A549 treated with GW870086 at 1 μM for 4 hours (cell line): ENCODE measurements around the gene MRO. TPM values are rescaled to one million over a fixed set of nuclear protein-coding genes. Genes with fewer than 3 reads are reported as not detected.

Experiments
- total RNA-seq: library from RNA; stranded (reverse); fragments of 200-300 nt; extraction: Qiagen RNA extraction; gene quantifications from 5 replicates; pipeline ENCODE4 v1.2.3, GENCODE V29; 2022; ENCODE audit warnings: low read depth

The MRO gene
- total RNA-seq = 0.08 to 0.47 TPM (median 0.26 TPM) in 4 of 5 replicates, not detected in the other

GRCh38 chr18:50819728-50820378 lies at the start of gene MRO:
Gene MRO, minus strand, starts transcription at chr18:50820016. Its CDS starts 10,616 bp downstream, at chr18:50809400.

Other genes starting within 250 kb of the MRO start
- gene ME2, start 59.1 kb upstream of the MRO start, total RNA-seq = 33.1 to 38.7 TPM (median 35.9 TPM) in 5 replicates
- 4.4 to 4.8 TPM (median 4.7 TPM) in 5 replicates for gene ELAC1, start 148.0 kb upstream of the MRO start, total RNA-seq
- 43.8 to 57.5 TPM (median 52.7 TPM) in 5 replicates for gene SMAD4, start 210.2 kb upstream of the MRO start, total RNA-seq